NCI-H774 (cell line): ENCODE data around the gene ADAM11.

Experiments
- DNase-seq: peaks from one replicate; lab custom pipeline; 2025; lab: John Stamatoyannopoulos, UW

Gene ADAM11

DNA sequence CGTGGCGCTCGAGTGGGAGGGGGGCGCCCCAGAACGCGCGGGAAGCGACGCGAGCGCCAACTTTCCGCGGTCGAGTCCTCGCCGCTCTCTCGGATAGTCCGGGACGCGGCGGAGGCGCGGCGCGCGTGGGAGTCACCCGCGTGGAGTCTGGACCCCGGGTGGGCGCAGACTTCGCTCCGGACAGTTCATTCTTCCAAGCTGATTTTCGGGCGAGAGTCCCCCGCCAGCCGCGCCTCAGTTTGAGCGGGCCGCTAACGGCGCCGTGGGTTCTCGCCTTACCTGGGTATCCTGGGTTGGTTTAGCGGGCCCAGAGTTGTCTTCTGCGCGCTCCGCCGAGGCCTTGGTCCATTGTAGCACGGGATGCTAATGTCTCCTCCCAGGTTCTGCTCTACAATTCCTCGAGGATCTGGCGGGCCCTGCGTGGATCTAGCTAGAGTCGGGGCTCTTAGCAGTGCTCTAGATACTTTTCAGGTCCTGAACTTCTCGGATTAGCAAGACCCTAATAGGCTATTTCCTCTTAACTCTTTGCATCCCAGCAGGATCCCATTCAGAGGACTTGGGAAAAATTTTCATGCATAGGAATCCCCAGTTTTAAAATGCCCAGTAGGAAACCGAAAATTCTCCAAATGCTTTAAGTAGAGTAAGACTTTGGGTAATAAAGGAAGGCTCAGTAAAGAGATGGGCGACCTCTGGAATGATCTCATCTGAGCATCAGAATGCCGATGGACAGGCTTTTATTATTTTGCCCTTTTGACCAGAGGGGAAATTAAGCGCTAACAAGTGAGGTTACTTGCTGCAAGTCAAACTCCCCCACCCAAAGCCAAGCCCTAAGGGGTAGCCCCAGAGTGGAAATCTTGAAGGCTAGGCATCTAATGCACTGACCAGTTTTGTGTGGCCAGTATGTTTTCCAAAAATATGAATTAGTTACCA lies 71.8 kb downstream of the ADAM11 start:
- no peak for DNase-seq

DNA sequence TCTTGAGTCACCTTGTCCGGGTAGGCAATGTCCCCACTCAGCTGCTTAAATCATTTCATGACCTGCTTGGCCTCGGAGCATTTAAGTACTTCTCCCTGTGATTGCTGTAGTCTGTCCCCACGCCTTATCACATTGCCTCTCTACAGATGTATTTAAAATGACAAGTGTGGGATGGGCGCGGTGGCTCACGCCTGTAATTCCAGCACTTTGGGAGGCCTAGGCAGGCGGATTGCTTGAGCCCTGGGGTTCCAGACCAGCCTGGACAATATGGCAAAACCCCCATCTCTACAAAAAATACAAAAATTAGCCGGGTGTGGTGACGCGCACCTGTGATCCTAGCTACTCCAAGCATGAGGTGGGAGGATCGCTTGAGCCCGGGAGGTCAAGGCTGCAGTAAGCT lies 72.6 kb downstream of the ADAM11 start:
- no peak for DNase-seq
